Pons (tissue), 1 donor: ENCODE data around the gene N4BP2L2.

Source experiments
- DNase-seq: peaks from one replicate; pipeline ENCODE4 v3.0.0-alpha.2; 2016; ENCODE audit warnings: low spot score

N4BP2L2 gene

GRCh38 chr13:32530841-32531253 lies 7.7 kb downstream of the N4BP2L2 start:
- peak; percentile 67 for DNase-seq

- no peak for DNase-seq
These were observed 10.2 kb downstream of the N4BP2L2 start for GRCh38 chr13:32528358-32528757.

- no peak for DNase-seq
These were observed 11.4 kb downstream of the N4BP2L2 start for GRCh38 chr13:32527151-32527550.

- DNase-seq, result no peak
These were observed 12.8 kb downstream of the N4BP2L2 start for GRCh38 chr13:32525766-32526165.

- DNase-seq, result no peak
These were observed 23.3 kb downstream of the N4BP2L2 start for GRCh38 chr13:32515246-32515645.

GRCh38 chr13:32511482-32511881 lies 27.1 kb downstream of the N4BP2L2 start:
- DNase-seq, result no peak

GRCh38 chr13:32504876-32505275 lies 33.7 kb downstream of the N4BP2L2 start:
- no peak for DNase-seq

GRCh38 chr13:32504263-32504662 lies 34.3 kb downstream of the N4BP2L2 start:
- peak; percentile 55 for DNase-seq

GRCh38 chr13:32503727-32504126 lies 34.9 kb downstream of the N4BP2L2 start:
- no peak for DNase-seq

- DNase-seq, result no peak
These were observed 37.5 kb downstream of the N4BP2L2 start for GRCh38 chr13:32501064-32501463.

GRCh38 chr13:32499538-32500210 lies 38.9 kb downstream of the N4BP2L2 start:
- DNase-seq, result no peak

GRCh38 chr13:32497589-32497988 lies 41.0 kb downstream of the N4BP2L2 start:
- DNase-seq, result no peak

- DNase-seq, result no peak
These were observed 41.9 kb downstream of the N4BP2L2 start for GRCh38 chr13:32496599-32497160.

- no peak for DNase-seq
These were observed 42.8 kb downstream of the N4BP2L2 start for GRCh38 chr13:32495841-32496240.

- DNase-seq, result no peak
These were observed 43.2 kb downstream of the N4BP2L2 start for GRCh38 chr13:32495429-32495828.

GRCh38 chr13:32491028-32491427 lies 47.6 kb downstream of the N4BP2L2 start:
- no peak for DNase-seq

GRCh38 chr13:32476892-32477291 lies 61.7 kb downstream of the N4BP2L2 start:
- no peak for DNase-seq

GRCh38 chr13:32476021-32476731 lies 62.4 kb downstream of the N4BP2L2 start:
- DNase-seq, result no peak

- no peak for DNase-seq
These were observed 63.4 kb downstream of the N4BP2L2 start for GRCh38 chr13:32474999-32475792.

- no peak for DNase-seq
These were observed 64.9 kb downstream of the N4BP2L2 start for GRCh38 chr13:32473650-32474049.

GRCh38 chr13:32472194-32472621 lies 66.4 kb downstream of the N4BP2L2 start:
- peak; percentile 39 for DNase-seq

- DNase-seq, result peak; percentile 61
These were observed 67.2 kb downstream of the N4BP2L2 start for GRCh38 chr13:32471187-32471922.
